ENCODE results near the gene PDHX. TPM values are rescaled to one million over a fixed set of nuclear protein-coding genes. Genes with fewer than 3 reads are reported as not detected.

The PDHX gene
- total and polyA plus RNA-seq, 5 donors: 59.5 to 89.2 (median 70.1) TPM

DNA sequence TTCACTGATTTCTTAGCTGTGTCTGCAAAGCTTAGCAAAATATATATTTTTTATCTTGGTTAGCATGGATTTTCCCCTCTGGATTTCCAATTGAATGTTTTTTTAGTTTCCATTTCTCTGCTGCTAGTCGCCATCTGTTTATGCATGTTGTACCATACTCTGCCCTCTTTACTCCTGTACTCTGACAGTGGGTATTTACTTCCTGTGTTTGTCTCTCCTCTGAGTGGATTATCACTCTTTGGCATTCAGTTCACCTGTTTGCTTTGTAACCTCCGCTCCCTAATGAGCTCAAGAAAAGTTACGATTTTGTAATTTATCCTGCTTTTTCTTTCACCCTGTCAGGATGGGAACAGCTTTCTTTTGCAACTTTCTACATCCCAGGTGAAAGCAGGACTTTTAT, 59.1 kb downstream of the PDHX start:
- intact Hi-C loops (cut with DNase I): no loop called here

GRCh38 chr11:34976496-34977088, 60.2 kb downstream of the PDHX start:
- Histone ChIP-seq H3K27ac (ENCODE audit: low read length) (no peak overlapping the region), H3K9me3 (ENCODE audit: control insufficient read depth, low read length) (no peaks in the 10 kb centered on the region), H3K4me3 (ENCODE audit: low read length) (no peak overlapping the region), H3K27me3 (ENCODE audit: control insufficient read depth, insufficient read depth) (no peaks in the 10 kb centered on the region), H3K4me1 (ENCODE audit: control insufficient read depth, insufficient read depth, low read length) (no peaks in the 10 kb centered on the region)
- ATAC-seq (no peak), DNase-seq (no peak)
- intact Hi-C loops (cut with DNase I): no loop called here

More for the DNA sequence above, 59.1 kb downstream of the PDHX start:
- Histone ChIP-seq H3K4me1 (ENCODE audit: control insufficient read depth, insufficient read depth, low read length) (no peaks in the 10 kb centered on the region), H3K4me3 (ENCODE audit: low read length) (no peak overlapping the region), H3K27ac (ENCODE audit: low read length) (no peak overlapping the region), H3K27me3 (ENCODE audit: control insufficient read depth, insufficient read depth) (no peaks in the 10 kb centered on the region), H3K9me3 (ENCODE audit: control insufficient read depth, low read length) (no peaks in the 10 kb centered on the region)
- DNase-seq: no peak
- WGBS: 90% methylated on average over 3 of the region's 3 CpGs
- no peak for ATAC-seq

GRCh38 chr11:34977089-34977912, 60.9 kb downstream of the PDHX start:
- no peak for ATAC-seq
- DNase-seq: no peak
- intact Hi-C loops (cut with DNase I): no loop called here

GRCh38 chr11:34978236-34979191, 62.1 kb downstream of the PDHX start:
- intact Hi-C loops (cut with DNase I): no loop called here

More at GRCh38 chr11:34977089-34977912, 60.9 kb downstream of the PDHX start:
- no peaks in the 10 kb centered on the region for H3K9me3 ChIP-seq (ENCODE audit: control insufficient read depth, low read length)
- H3K4me1 ChIP-seq (ENCODE audit: control insufficient read depth, insufficient read depth, low read length): no peaks in the 10 kb centered on the region
- H3K27me3 ChIP-seq (ENCODE audit: control insufficient read depth, insufficient read depth): no peaks in the 10 kb centered on the region
- no peak overlapping the region for H3K27ac ChIP-seq (ENCODE audit: low read length)
- H3K4me3 ChIP-seq (ENCODE audit: low read length): no peak overlapping the region
- 41% methylated on average over 6 of the region's 6 CpGs for WGBS

GRCh38 chr11:34984514-34984913, 68.1 kb downstream of the PDHX start:
- H3K4me3 ChIP-seq (ENCODE audit: low read length): no peak overlapping the region
- ATAC-seq: no peak
- intact Hi-C loops (cut with DNase I): no loop called here
- H3K9me3 ChIP-seq (ENCODE audit: control insufficient read depth, low read length): no peaks in the 10 kb centered on the region
- no peak for DNase-seq
- no peak overlapping the region for H3K27ac ChIP-seq (ENCODE audit: low read length)
- 98% methylated on average over 2 of the region's 2 CpGs for WGBS
- H3K4me1 ChIP-seq (ENCODE audit: control insufficient read depth, insufficient read depth, low read length): no peaks in the 10 kb centered on the region
- no peaks in the 10 kb centered on the region for H3K27me3 ChIP-seq (ENCODE audit: control insufficient read depth, insufficient read depth)

More at GRCh38 chr11:34978236-34979191, 62.1 kb downstream of the PDHX start:
- H3K27me3 ChIP-seq (ENCODE audit: control insufficient read depth, insufficient read depth): no peaks in the 10 kb centered on the region
- no peak overlapping the region for H3K4me3 ChIP-seq (ENCODE audit: low read length)
- 79% methylated on average over 7 of the region's 7 CpGs for WGBS
- H3K9me3 ChIP-seq (ENCODE audit: control insufficient read depth, low read length): no peaks in the 10 kb centered on the region
- DNase-seq (no peak), ATAC-seq (no peak)
- H3K4me1 ChIP-seq (ENCODE audit: control insufficient read depth, insufficient read depth, low read length): no peaks in the 10 kb centered on the region
- no peak overlapping the region for H3K27ac ChIP-seq (ENCODE audit: low read length)

DNA sequence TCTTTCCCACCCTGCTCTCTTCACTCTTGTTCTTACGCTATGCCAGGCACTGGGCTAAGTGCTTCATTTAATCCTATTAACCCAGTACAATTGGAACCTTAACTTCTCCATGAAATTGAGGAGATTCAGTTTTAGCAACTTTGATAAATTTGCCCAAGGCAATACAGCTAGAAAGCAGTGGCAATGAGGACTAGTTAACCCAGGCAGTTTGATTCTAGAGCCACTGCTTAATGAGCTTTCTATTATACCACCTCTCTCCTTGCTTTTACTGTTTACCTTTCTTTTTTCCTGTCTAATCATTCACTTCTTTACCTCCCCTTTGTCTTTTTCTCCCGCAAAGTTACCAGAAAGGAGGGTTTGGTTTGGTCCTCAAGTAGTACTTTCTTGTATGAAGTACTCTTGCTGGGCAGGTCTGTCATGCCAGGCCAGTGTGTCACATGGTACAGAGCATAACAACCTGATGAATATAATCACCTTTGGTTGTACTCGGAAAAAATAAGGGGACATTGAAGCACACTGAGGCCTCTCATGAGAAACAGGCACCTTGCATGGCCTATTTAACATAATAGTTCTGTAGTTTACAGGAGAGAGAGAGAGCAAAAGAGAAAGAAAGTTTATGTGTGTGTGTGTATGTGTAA, 70.6 kb downstream of the PDHX start:
- no peak overlapping the region for H3K27ac ChIP-seq (ENCODE audit: low read length)
- ATAC-seq: no peak
- no peak for DNase-seq
- WGBS: 97% methylated on average over 3 of the region's 3 CpGs
- no peaks in the 10 kb centered on the region for H3K27me3 ChIP-seq (ENCODE audit: control insufficient read depth, insufficient read depth)
- no peaks in the 10 kb centered on the region for H3K9me3 ChIP-seq (ENCODE audit: control insufficient read depth, low read length)
- no peak overlapping the region for H3K4me3 ChIP-seq (ENCODE audit: low read length)
- intact Hi-C loops (cut with DNase I): no loop called here
- no peaks in the 10 kb centered on the region for H3K4me1 ChIP-seq (ENCODE audit: control insufficient read depth, insufficient read depth, low read length)

DNA sequence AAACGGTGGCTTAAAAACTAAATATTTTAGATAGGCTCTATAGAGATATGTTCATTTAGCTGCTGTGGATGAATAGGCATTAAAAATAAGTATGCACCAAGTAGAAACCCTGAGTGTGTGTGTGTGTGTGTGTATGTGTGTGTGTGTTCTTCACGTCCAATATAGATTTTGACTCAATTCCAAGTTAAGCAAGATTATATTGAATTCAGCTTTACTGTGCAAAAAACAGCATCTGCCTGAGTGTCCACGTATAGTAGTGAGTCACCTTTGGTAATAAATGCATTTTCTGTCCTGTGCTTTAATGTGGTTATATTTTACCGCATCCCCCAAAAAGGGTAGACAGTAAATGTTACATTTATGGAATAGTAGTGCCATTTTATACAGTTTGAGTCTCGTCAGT, 71.2 kb downstream of the PDHX start:
- Histone ChIP-seq H3K27ac (ENCODE audit: low read length) (no peak overlapping the region), H3K4me1 (ENCODE audit: control insufficient read depth, insufficient read depth, low read length) (no peaks in the 10 kb centered on the region), H3K9me3 (ENCODE audit: control insufficient read depth, low read length) (no peaks in the 10 kb centered on the region), H3K27me3 (ENCODE audit: control insufficient read depth, insufficient read depth) (no peaks in the 10 kb centered on the region), H3K4me3 (ENCODE audit: low read length) (no peak overlapping the region)
- WGBS: 71% methylated on average over 5 of the region's 5 CpGs
- DNase-seq (no peak), ATAC-seq (no peak)
- intact Hi-C loops (cut with DNase I): no loop called here

DNA sequence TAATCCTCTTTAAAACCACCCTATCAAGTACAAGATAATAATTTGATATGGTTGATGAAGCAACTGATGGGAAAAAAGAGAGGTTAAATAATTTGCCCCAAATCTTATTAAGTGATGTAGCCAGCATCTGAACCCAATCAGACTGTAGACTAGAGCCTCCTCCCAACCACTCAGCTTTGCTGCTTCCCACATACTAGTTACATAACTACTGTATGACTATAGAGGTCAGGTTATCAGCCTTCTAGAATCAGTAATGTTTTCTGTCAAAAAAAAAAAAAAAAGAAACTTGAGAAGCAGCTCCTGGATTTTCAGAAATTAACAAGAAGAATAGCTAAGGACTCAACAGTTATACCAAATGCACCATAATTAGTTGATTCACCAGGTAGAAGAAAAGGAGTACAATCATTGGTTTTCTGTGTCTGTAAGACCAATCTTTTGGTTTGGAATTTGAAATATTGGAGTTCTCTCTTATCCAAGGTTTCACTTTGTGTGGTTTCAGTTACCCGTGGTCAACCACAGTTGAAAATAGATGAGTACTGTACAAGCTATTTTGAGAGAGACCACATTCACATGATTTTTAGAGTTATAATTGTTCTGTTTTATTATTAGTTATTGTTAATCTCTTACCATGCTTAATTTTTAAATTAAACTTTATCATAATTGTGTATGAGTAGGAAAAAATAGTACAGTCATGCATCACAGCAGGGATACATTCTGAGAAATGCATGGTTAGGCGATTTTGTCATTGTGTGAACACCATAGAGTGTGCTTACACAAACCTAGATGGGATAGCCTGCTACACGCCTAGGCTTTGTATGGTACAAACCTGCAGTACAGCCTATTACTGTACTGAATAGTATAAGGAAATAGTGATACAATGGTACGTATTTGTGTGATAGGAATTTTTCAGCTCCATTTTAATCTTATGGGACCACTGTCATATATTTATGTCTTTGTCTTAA, 72.2 kb downstream of the PDHX start:
- Histone ChIP-seq H3K4me1 (ENCODE audit: control insufficient read depth, insufficient read depth, low read length) (no peaks in the 10 kb centered on the region), H3K4me3 (ENCODE audit: low read length) (no peak overlapping the region), H3K27me3 (ENCODE audit: control insufficient read depth, insufficient read depth) (no peaks in the 10 kb centered on the region), H3K9me3 (ENCODE audit: control insufficient read depth, low read length) (no peaks in the 10 kb centered on the region), H3K27ac (ENCODE audit: low read length) (no peak overlapping the region)
- 94% methylated on average over 4 of the region's 4 CpGs for WGBS
- no peak for ATAC-seq
- intact Hi-C loops (cut with DNase I): no loop called here
- DNase-seq: no peak

GRCh38 chr11:34990916-34991315, 74.5 kb downstream of the PDHX start:
- 95% methylated on average over 2 of the region's 2 CpGs for WGBS
- no peaks in the 10 kb centered on the region for H3K9me3 ChIP-seq (ENCODE audit: control insufficient read depth, low read length)

GRCh38 chr11:34994854-34995253, 78.4 kb downstream of the PDHX start:
- Histone ChIP-seq H3K4me1 (ENCODE audit: control insufficient read depth, insufficient read depth, low read length) (no peaks in the 10 kb centered on the region), H3K9me3 (ENCODE audit: control insufficient read depth, low read length) (no peaks in the 10 kb centered on the region), H3K4me3 (ENCODE audit: low read length) (no peak overlapping the region), H3K27me3 (ENCODE audit: control insufficient read depth, insufficient read depth) (no peaks in the 10 kb centered on the region), H3K27ac (ENCODE audit: low read length) (no peak overlapping the region)
- intact Hi-C loops (cut with DNase I): loop anchor here in 1 of 4 donors (10.0 kb wide), 1 partner anchor 400 kb away; no protein-coding TSS in a partner anchor
- ATAC-seq: no peak
- no peak for DNase-seq
- 77% methylated on average over 9 of the region's 9 CpGs for WGBS

More at GRCh38 chr11:34990916-34991315, 74.5 kb downstream of the PDHX start:
- no peak overlapping the region for H3K27ac ChIP-seq (ENCODE audit: low read length)
- H3K27me3 ChIP-seq (ENCODE audit: control insufficient read depth, insufficient read depth): no peaks in the 10 kb centered on the region
- DNase-seq (no peak), ATAC-seq (no peak)
- intact Hi-C loops (cut with DNase I): loop anchor here in 1 of 4 donors (10.0 kb wide), 1 partner anchor 404 kb away; no protein-coding TSS in a partner anchor
- H3K4me1 ChIP-seq (ENCODE audit: control insufficient read depth, insufficient read depth, low read length): no peaks in the 10 kb centered on the region
- no peak overlapping the region for H3K4me3 ChIP-seq (ENCODE audit: low read length)
